GM21723 (cell line): ENCODE results near the gene PGAM5.
"Not testable (repeated sequence)": the region's sequence is repeated elsewhere in the genome, so short reads cannot be mapped to it uniquely, and the experiment has no call there.

Source experiments
- ATAC-seq: cut with Tn5 transposase; IDR thresholded peaks from one replicate; pipeline ENCODE4 v1.9.1; 2021; ENCODE audit warnings: mild to moderate bottlenecking, moderate library complexity; ENCODE audit not compliant: unreplicated experiment

The PGAM5 gene

DNA sequence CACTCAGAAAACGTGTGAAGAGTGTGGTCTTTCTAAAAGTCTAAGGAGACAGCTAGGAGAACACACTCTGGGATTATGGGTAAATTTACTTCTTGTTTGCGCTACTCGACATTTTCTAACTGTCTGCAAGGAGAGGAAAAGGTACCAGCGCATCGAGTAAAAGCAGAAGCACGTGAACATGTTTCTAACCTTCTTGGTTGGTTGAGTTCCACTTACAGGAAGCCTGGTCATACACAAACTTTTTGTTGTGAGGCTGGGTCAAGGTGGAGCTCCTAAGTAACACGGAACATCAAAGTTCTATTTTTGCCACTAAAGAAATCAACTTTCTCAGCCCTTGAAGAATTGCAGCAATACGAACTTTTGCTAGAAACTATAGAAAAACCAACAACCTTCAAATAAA is 31.0 kb downstream of the PGAM5 start:
- ATAC-seq = no peak

- no peak for ATAC-seq
These were observed 33.2 kb downstream of the PGAM5 start for GRCh38 chr12:132743831-132744230.

- no peak for ATAC-seq
These were observed 36.0 kb downstream of the PGAM5 start for GRCh38 chr12:132746613-132747012.

GRCh38 chr12:132747395-132747794 is 36.8 kb downstream of the PGAM5 start:
- ATAC-seq = no peak

DNA sequence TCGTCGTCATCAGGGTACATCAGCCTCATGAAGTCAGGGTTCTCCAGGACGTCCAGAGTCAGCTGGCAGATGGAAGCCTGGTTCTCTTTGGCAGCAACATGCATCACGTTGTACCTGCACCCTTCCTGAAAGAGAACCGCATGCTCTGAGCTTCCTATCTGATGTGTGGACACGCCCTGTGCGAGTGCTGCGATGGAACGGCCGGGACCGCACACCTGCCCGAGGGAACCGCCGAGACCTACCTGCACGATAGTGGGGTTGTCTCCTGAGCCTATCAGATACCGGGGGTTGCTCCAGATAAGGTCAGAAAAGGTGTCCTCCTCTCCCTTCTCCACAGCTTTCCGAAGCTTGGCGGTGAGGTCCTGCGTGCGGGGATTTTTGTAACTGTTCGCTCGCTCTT is 37.3 kb downstream of the PGAM5 start:
- ATAC-seq = no peak

GRCh38 chr12:132748319-132748718 is 37.7 kb downstream of the PGAM5 start:
- no peak for ATAC-seq

- ATAC-seq = not testable (repeated sequence)
These were observed 43.0 kb downstream of the PGAM5 start for GRCh38 chr12:132753670-132754069.

DNA sequence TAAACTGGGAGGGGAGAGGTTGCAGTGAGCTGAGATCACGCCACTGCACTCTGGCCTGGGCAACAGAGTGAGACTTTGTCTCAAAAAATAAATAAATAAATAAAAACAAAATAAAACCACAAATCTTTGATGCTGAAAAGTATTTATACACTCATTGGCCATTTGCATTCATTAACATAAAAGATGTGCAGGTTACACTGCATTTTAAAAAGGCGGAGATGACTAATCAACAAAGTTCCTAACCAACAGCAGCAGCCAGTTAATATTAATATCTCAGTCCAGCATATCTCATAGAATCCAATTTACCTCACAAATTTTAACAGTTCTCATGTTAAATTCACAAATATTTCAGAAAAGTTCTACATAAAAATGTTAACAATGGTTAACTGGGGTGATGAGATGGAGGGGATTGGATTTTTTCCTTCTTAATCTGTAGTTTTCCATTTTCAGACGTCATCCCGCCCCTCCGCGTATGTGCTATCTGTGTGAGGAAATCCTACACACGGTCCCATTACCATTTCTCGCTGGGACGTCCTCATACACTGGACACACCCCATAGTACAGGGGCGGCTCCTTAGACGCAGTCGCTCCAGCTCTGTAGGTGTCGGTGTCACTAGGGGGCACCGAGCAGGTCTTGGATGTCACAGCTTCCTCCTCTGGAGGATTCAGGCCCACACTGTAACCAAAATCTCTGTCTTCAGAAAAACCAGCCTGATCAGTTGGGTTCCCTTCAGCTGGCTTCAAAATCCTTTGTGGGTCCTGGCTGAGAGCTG is 43.7 kb downstream of the PGAM5 start:
- ATAC-seq = no peak

GRCh38 chr12:132758825-132759224 is 48.2 kb downstream of the PGAM5 start:
- not testable (repeated sequence) for ATAC-seq

DNA sequence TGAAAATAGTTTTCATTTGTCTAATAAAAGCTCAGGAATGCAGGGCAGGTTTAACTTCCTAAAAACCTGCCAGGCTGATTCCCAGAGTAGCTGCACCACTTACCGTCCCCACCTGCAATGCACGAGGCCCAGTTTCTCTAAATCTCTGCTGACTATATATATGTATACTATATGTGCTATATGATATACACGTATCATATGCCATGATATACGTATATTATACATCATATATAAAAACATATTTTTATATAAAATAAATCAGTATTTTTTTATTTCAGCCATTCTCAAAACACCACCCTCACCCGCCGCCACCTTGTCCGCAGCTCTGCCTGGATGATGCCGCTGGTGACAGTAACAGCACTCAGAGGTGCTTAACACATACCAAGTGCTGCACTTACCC is 48.7 kb downstream of the PGAM5 start:
- ATAC-seq = no peak

GRCh38 chr12:132761032-132761920 is 50.6 kb downstream of the PGAM5 start, which contains the start of gene ANKLE2:
TSS of gene ANKLE2 (minus strand) at chr12:132761832. CDS start at chr12:132761798, 34 bp downstream.
- ATAC-seq = peak; percentile 33

DNA sequence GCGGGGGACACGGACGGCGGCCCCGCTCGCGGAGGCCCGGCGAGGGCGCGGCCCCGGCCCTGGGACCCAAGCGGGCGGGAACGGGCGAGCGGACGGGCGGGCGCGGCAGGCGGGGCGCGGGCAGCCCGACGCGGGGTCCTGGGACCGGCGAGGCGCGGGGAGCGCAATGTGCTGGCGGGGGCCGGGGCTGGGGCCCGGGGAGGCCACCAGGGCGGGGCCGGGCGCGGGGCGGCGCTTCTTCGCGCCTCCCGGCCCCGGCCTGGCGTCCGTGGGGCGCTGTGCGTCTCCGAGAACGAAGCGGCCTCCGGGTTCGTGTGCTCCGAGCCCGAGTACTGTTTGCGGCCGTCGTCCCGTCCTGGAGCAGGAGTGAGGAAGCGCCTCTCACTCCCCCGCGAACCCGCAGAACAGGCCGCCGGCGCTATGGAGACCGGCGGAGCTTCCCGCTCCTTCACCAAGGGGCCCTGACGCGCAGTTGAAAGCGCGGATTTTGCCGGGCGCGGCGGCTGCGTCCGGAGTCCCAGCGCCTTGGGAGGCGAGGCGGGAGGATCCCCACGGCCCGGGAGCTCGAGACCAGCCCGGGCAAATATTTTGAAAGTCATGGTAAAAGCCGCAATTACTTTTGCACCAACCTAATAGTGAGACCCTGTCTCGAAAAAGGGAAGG is 51.4 kb downstream of the PGAM5 start:
- ATAC-seq = peak; percentile 79

DNA sequence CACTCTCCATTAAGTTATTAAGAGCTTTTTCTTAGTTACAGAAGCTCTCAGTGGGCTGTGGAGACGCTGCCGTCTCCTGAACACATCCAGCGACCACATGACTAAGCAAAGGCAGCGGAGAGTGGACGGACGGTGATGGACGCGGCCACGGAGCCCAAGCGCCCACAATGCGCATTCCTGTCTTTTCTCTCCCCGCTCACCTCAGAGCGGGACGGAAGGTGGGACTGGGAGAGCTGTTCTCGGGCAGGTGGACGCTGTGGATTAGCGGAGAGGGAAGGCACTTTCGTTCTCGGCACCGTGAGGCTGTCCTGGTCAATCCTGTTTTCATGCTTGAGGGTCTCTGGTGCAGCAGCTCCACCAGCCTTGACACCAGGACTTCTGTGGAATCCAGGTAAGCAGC is 53.6 kb downstream of the PGAM5 start:
- ATAC-seq = no peak

DNA sequence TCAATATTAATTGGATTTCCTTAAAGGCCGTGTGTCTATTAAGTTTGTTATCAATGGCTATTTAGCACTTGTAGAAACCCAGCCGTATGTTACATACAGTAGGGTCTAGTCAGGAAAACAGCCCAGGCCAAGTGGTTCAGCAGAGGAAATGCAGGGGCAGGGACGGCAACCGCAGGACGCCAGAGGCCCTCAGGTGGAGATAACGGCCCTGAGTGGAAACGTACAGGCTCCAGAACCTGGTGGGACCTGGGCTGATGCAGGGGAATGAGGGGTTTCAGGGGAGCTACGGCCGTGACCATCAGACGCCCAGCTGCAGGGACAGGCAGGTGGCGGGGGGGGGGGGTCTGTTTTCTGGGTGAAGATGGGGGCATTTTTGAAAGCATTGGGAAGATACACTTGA is 54.7 kb downstream of the PGAM5 start:
- ATAC-seq = no peak

DNA sequence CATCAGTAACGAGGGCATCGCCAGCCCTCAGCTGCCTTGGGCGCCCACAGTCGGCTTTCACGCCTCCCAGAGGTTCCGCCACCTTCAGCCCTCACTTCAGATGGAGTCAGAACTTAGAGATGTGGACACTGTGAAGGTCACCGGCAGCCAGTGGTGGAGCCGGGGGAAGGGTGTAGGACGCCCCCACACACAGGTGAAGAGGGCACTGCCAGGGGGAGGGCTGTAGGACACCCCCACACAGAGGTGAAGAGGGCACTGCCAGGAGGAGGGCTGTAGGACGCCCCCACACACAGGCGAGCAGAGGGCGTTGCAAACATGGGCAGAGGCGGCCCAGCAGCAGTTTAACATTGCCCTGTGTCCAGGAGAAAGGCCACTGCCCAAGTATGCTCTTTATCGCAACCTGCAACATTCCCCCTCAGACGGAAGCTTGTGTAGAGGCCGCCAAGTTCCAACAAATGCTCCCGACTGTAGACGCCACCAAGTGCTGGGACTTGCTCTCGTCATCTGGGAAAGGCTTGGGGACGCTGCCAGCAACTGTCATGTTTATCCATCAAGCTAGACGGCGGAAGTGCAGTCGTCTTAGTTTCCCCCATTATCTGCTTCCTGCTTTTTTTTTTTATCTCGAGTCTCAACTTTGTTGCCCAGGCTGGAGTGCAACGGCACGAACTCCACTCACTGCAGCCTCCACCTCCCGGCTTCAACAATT is 55.9 kb downstream of the PGAM5 start:
- ATAC-seq = no peak

DNA sequence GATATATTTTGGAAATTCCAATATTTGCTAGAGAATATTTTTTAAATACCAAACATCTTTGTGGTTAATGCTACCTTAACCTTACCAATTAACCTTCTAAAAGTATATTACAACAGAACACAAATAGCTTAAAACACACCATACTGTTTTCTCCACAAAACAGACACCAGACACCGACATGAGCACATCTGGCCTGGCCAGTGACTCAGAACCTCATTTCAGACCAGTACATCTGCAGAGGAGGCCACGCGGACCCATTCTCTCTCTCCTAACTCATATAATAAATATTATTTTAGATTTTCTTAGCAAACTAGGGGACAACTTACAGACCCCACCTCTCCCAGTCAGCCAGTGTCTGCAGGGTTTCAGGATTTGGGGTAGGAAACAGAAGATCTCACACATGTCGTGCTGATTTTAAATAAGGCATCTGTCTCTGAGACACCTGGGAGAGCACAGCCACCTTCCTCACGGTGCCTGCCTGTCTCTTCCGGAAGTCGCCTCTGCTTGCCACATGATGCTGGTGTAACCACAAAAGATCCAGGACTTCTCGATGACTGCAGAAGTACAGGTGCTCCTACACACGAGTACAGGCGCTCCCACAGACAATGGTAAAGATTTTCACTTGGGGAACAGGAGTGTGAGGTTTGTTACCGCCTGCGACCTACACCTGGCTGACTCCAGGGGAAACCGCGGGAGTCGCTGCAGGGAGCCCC is 60.6 kb downstream of the PGAM5 start:
- peak; percentile 64 for ATAC-seq
